ENCODE measurements around the gene MRPS7. TPM values are rescaled to one million over a fixed set of nuclear protein-coding genes. Genes with fewer than 3 reads are reported as not detected.

MRPS7 gene
- total and polyA plus RNA-seq, 9 of the 15 experiments (the other 6 are each of a cell fraction or from before 2014, with no cell fraction given) = 107 to 244 (median 132) TPM

- CTCF ChIA-PET (ENCODE audit: low intra/inter-chr PET ratio) = interaction anchor here (0.6 to 2.5 kb wide), 5 partner anchors 30 to 216 kb away, joined by 3 to 13 read pairs (median 3); no protein-coding TSS in a partner anchor
- peak overlapping the region; percentile 89 for H3K4me2 ChIP-seq (ENCODE audit: insufficient read depth, low read length)
- intact Hi-C loops (cut with micrococcal nuclease) (loop anchor here (2.0 kb wide), 1 partner anchor 18 kb away; the partner anchor contains the start of gene SLC25A19), in situ Hi-C loops (cut with MboI) (no loop called here)
- peaks cover 30 to 62% of the 10 kb centered on the region in 2 experiments; a peak in 4 of 5 replicates for H3K4me1 ChIP-seq (replicated peaks in 1 of 2; ENCODE audit: control insufficient read depth in 2 of 2, insufficient read depth in 2 of 2, low read length in 2 of 2)
- no peaks in the 10 kb centered on the region for H3K9me1 ChIP-seq (ENCODE audit: control insufficient read depth, insufficient read depth, low read length)
- BruUV-seq (replicated peaks) = no TSS peak
- peaks cover 52% of the 10 kb centered on the region; the same call in 2 of the 3 replicates for H3K36me3 ChIP-seq (ENCODE audit: control insufficient read depth, insufficient read depth, low read length)
- H3K79me2 ChIP-seq (ENCODE audit: control insufficient read depth, insufficient read depth, low read length) = peaks cover 35% of the 10 kb centered on the region
- H3K9ac ChIP-seq (ENCODE audit: insufficient read depth in 1 of 2, low read depth in 2 of 2, low read length in 2 of 2) = peak overlapping the region; percentile 95
- H4K20me1 ChIP-seq (replicated peaks; ENCODE audit: control insufficient read depth, insufficient read depth, low read length) = no peaks in the 10 kb centered on the region
- DNase-seq (ENCODE audit: extremely low read depth in 1 of 4, low spot score in 3 of 4) (peak; percentile 77 to 81 (median 78)), FAIRE-seq (peak; percentile 40), ATAC-seq (peak; percentile 68)
- H3K9me3 ChIP-seq (replicated peaks; ENCODE audit: control insufficient read depth, insufficient read depth, low read depth, low read length) = no peaks in the 10 kb centered on the region
- 1% methylated on average over 36 of the region's 47 CpGs for WGBS (ENCODE audit: insufficient coverage, low coverage, missing lambda C conversion rate)
- H2AFZ ChIP-seq (ENCODE audit: low read depth, low read length) = peak overlapping the region; percentile 97
- H3K27ac ChIP-seq (ENCODE audit: extremely low read depth, low read depth, low read length) = peak overlapping the region; percentile 96
- H3K27me3 ChIP-seq (ENCODE audit: control insufficient read depth in 2 of 2, insufficient read depth in 2 of 2, low read length in 2 of 2) = no peaks in the 10 kb centered on the region
- POLR2A ChIA-PET = interaction anchor here (0.6 to 6.8 kb wide), 24 partner anchors 8 to 568 kb away, joined by 3 to 43 read pairs (median 4); partner anchors contain the start of genes GGA3, GRB2, MRPS7 and NUP85
- peak overlapping the region; percentile 97 for H3K4me3 ChIP-seq
- TF ChIP-seq YY1 (IDR thresholded peaks at IDR 0.05; ENCODE audit: borderline replicate concordance in 1 of 3, control insufficient read depth in 1 of 3, extremely low read depth in 1 of 3, insufficient read depth in 3 of 3, insufficient read length in 1 of 3, insufficient replicate concordance in 2 of 3, low read depth in 1 of 3, low read length in 2 of 3) (peak in 1 of 3 experiments; percentile 27), ARID3B (CRISPR knock-in tag; IDR thresholded peaks at IDR 0.05; ENCODE audit: borderline replicate concordance) (no peak), SP1 (CRISPR knock-in tag; IDR thresholded peaks at IDR 0.05) (peak; percentile 30; the same call in 1 of the 2 replicates), EGR1 (conservative IDR thresholded peaks at IDR 0.05) (peak; percentile 99), RNF2 (IDR thresholded peaks at IDR 0.05) (peak; percentile 10; the same call in 1 of the 2 replicates), PRMT5 (CRISPR knock-in tag; IDR thresholded peaks at IDR 0.05) (peak; percentile 51; the same call in 1 of the 2 replicates), RERE (CRISPR knock-in tag; IDR thresholded peaks at IDR 0.05; ENCODE audit: borderline replicate concordance) (no peak), CTBP1 (IDR thresholded peaks at IDR 0.05; ENCODE audit: borderline replicate concordance) (peak; percentile 23; the same call in 1 of the 2 replicates), RCOR1 (IDR thresholded peaks at IDR 0.05; ENCODE audit: borderline replicate concordance in 1 of 2, low read depth in 2 of 2, low read length in 2 of 2) (peak in 1 of 2 experiments; percentile 25; a peak in 1 of 4 replicates), POLR2G (IDR thresholded peaks at IDR 0.05; ENCODE audit: low read depth, low read length) (peak; percentile 70), POLR2AphosphoS5 (IDR thresholded peaks at IDR 0.05; ENCODE audit: control insufficient read depth, insufficient read depth, low read depth, low read length) (peak; percentile 47; the same call in 1 of the 2 replicates), ZFX (CRISPR knock-in tag; IDR thresholded peaks at IDR 0.05) (peak; percentile 66)
These were observed 8.7 kb downstream of the MRPS7 start for GRCh38 chr17:75270218-75270965.

Measured in K562 (cell line).